Measurements from ENCODE around the gene USP50. TPM values are rescaled to one million over a fixed set of nuclear protein-coding genes. Genes with fewer than 3 reads are reported as not detected.

USP50 gene
- total RNA-seq, 2 experiments from 2014 or later: not detected

Other genes starting within 250 kb of the USP50 start
- gene GABPB1, start 191.5 kb downstream of the USP50 start, total RNA-seq: 10 to 100 TPM; 30.0 to 34.9 TPM
- 10 to 100 TPM; 54.2 to 56.1 TPM for gene USP8, start 122.3 kb downstream of the USP50 start, total RNA-seq
- 10 to 100 TPM; 39.6 to 44.2 TPM for gene TRPM7, start 140.1 kb upstream of the USP50 start, total RNA-seq
- 10 to 100 TPM; 80.0 to 85.2 TPM for gene SPPL2A, start 219.0 kb upstream of the USP50 start, total RNA-seq

All from activated CD4-positive, alpha-beta T cell treated with anti-CD3 and anti-CD28 coated beads, Interleukin-2, amount 10 ng/mL, durations not matched to agents 7 days and 5 days (primary cell).